Adipocyte (in vitro differentiated cells): ENCODE measurements around the gene CCT6B.

ENCODE experiments used
- DNase-seq: peaks from one replicate; pipeline ENCODE4 v3.0.0-alpha.2; 2015; ENCODE audit warnings: low read depth
- H3K27me3 ChIP-seq: replicated peaks from 2 replicates; pipeline ENCODE4 v1.7.0; 2013; ENCODE audit warnings: mild to moderate bottlenecking, low read length, moderate library complexity; ENCODE audit not compliant: control insufficient read depth, insufficient read depth
- H3K36me3 ChIP-seq: 2 replicates; pipeline ENCODE4 v1.7.0; 2013; ENCODE audit warnings: low read length, mild to moderate bottlenecking, moderate library complexity; ENCODE audit not compliant: control insufficient read depth, insufficient read depth, severe bottlenecking
- H3K4me1 ChIP-seq: 2 replicates; pipeline ENCODE4 v1.7.0; 2013; ENCODE audit warnings: mild to moderate bottlenecking, low read length, moderate library complexity; ENCODE audit not compliant: control insufficient read depth, insufficient read depth
- H3K4me3 ChIP-seq: 2 replicates; pipeline ENCODE4 v1.7.0; 2013; ENCODE audit warnings: mild to moderate bottlenecking, low read length, moderate library complexity
- H3K9ac ChIP-seq: 2 replicates; pipeline ENCODE4 v1.7.0; 2013; ENCODE audit warnings: mild to moderate bottlenecking, low read length, moderate library complexity
- H3K9me3 ChIP-seq: 2 replicates; pipeline ENCODE4 v1.7.0; 2013; ENCODE audit warnings: mild to moderate bottlenecking, low read length, moderate library complexity; ENCODE audit not compliant: control insufficient read depth

Gene CCT6B

GRCh38 chr17:34883106-34884000 is 77.9 kb downstream of the CCT6B start:
- Histone ChIP-seq H3K27me3 (peaks cover 62% of the 10 kb centered on the region), H3K9ac (no peak overlapping the region), H3K36me3 (no peaks in the 10 kb centered on the region), H3K9me3 (peaks cover 14% of the 10 kb centered on the region), H3K4me3 (no peak overlapping the region), H3K4me1 (no peaks in the 10 kb centered on the region)
- DNase-seq = no peak

GRCh38 chr17:34879146-34879545 is 82.1 kb downstream of the CCT6B start:
- no peaks in the 10 kb centered on the region for H3K4me1 ChIP-seq
- DNase-seq = no peak
- peaks cover 40% of the 10 kb centered on the region for H3K27me3 ChIP-seq
- no peak overlapping the region for H3K9ac ChIP-seq
- H3K4me3 ChIP-seq = no peak overlapping the region
- no peaks in the 10 kb centered on the region for H3K36me3 ChIP-seq
- peaks cover 14% of the 10 kb centered on the region for H3K9me3 ChIP-seq
